ENCODE measurements around the gene RUNDC1. TPM values are rescaled to one million over a fixed set of nuclear protein-coding genes. Genes with fewer than 3 reads are reported as not detected.
A peak's percentile ranks its signal among the peaks of the same experiment; 100 is the strongest.
"Not testable (repeated sequence)": the region's sequence is repeated elsewhere in the genome, so short reads cannot be mapped to it uniquely, and the experiment has no call there.

The RUNDC1 gene
- total RNA-seq, 1 donor from 2014 or later, result 20.5 TPM

DNA sequence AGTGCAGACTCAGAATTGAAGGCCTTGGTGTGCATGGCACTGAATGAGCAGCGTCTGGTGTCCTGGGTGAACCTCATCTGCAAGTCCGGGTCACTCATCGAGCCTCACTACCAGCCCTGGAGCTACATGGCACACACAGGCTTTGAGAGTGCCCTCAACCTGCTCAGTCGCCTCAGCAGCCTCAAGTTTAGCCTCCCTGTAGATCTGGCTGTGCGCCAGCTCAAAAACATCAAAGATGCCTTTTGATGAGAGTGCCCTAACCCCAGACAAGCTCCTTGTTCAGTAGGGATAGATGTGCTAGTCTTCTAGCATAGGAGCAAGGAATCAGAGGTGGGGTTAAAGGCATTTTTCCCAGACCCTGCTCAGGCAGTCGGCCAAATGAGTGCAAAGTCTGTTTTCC lies 11.1 kb downstream of the RUNDC1 start:
- DNase-seq (ENCODE audit: low read depth), result no peak

DNA sequence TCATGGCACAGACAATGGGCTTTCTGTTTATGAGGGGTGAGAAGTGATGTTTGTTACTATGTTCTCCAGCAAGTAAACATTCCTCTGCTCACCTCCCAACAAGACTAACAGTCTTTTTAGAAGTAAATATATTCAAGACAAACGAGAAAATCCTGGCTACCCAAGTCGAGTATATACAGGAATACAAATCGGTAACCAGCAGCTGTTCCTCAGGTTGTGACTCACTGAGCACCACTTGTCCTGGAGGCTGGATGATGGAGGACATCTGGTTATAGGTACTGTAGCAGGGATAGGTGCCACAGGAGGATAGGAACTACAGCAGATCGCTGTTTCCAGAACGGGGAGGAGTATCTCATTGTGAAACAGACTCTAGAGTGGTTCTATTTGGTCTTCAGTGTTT lies 12.5 kb downstream of the RUNDC1 start:
- DNase-seq (ENCODE audit: low read depth), result no peak

DNA sequence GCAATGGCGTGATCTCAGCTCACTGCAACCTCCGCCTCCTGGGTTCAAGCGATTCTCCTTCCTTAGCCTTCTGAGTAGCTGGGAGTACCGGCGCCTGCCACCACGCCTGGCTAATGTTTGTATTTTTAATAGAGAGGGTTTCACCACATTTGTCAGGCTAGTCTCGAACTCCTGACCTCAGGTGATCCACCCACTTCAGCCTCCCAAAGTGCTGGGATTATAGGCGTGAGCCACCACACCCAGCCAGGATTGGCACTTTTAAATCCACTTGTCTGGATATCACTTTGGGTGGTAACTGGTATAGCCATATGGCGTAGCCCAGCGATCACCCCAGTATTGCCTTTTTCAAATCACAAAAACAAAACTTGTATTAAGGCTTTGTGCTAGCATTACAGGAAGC lies 13.5 kb downstream of the RUNDC1 start:
- DNase-seq (ENCODE audit: low read depth), result not testable (repeated sequence)

DNA sequence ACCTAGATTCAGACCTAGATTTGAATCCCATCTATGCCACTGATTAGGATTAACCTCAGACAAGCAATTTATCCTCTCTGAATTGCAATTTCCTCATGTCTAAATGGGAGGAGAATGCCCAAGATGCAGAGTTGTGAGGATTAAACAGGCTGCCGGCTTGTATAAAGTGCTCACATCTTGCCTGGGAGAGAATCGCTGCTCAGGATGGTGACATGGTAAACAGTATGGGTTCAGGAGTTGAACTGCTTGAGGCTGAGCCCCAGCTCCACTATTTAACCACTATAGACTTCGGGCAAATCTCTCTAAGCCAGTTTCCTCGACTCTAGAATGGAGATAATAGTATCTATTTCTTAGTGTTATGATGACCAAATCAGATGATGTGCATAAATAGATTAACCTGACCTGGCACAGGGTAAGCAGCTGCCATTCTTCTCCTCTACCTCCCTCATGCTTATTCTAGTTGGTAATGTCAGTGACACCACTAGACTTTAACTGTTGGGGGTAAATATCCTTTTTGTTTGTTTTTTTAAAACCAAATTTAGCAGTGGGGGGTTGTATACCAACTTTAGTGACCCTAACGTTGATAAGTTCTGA lies 17.1 kb downstream of the RUNDC1 start:
- DNase-seq (ENCODE audit: low read depth), result no peak

DNA sequence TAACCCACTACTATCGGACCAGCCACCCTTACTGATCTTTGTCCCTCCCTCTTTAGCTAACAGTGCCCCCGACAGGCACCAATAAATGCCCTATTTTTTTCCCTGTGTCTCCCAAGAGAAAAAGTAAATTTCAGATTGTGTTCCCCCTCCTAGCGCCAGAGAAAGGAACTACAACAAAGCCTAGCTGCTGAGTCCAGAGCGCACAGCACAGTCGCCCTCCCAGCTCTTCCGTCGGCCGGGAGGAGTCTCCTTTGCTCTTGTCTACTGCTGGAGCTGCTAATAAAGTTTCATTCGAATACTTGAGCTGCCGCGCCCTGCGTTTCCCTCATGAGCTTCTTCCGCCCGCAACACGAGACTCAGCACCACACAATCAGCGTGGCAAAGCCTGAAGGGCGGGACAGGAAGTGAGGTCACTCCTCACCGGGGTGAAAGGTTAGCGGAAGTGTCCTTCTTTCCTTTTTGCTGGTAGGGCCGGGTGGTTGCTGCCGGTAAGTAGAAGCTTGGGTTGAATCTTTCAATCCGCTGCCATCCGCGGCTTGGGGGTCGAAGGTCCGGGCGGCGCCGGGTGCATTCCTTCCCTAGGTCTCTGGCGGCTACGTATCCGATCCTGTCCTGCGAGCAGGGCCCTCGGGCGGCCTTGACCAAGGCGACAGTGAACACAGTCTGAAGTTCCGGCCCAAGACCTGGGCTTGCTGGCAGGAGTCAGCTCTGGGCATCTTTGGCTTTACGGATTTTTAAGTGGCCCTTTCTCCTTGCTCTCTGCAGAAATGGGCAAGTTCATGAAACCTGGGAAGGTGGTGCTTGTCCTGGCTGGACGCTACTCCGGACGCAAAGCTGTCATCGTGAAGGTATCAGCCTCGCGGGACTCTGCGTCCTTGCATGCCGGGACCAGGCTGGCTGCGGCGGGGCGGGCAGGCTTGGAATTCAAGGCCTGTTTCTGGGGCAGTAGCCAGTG lies 17.9 kb downstream of the RUNDC1 start, which contains the start of gene RPL27:
TSS of gene RPL27 (plus strand) at position 436 of the 955 bp plus-strand sequence. CDS start at position 768, 332 bp downstream.
- DNase-seq (ENCODE audit: low read depth), result peak; percentile 100

DNA sequence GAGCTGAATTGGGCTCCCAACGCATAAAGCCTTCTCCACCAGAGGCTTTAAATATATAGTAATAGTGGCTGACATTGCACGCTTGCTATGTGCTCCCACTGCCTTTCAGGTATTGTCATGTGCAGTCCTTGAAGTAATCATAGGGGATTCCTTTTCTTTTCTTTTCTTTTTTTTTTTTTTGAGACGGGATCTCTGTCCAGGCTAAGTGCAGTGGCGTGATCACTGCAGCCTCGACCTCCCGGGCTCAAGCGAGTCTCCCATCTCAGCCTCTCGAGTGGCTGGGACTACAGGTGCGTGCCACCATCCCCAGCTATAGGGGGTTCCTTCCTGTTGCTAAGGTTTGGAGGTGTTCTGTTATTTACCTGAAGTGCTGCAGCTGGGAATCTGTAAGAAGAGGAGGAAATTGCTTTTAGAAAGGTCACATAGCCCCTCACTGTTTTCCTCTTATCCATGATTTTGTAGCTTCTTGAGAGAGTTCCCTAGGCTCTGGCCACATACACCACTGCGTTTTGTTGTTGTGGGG lies 18.7 kb downstream of the RUNDC1 start:
- DNase-seq (ENCODE audit: low read depth), result no peak

DNA sequence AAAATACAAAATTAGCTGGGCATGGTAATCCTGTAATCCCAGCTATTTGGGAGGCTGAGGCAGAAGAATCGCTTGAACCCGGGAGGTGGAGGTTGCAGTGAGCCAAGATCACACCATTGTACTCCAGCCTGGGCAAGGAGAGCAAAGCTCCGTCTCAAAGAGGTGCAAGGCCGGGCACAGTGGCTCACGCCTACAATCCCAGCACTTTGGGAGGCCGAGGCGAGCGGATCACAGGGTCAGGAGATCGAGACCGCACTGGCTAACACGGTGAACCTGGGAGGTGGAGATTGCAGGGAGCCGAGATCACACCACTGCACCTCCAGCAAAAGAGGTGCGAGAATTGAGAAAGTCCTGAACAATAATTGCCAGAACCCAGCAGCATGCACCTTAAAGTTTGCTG lies 20.5 kb downstream of the RUNDC1 start:
- not testable (repeated sequence) for DNase-seq (ENCODE audit: low read depth)

DNA sequence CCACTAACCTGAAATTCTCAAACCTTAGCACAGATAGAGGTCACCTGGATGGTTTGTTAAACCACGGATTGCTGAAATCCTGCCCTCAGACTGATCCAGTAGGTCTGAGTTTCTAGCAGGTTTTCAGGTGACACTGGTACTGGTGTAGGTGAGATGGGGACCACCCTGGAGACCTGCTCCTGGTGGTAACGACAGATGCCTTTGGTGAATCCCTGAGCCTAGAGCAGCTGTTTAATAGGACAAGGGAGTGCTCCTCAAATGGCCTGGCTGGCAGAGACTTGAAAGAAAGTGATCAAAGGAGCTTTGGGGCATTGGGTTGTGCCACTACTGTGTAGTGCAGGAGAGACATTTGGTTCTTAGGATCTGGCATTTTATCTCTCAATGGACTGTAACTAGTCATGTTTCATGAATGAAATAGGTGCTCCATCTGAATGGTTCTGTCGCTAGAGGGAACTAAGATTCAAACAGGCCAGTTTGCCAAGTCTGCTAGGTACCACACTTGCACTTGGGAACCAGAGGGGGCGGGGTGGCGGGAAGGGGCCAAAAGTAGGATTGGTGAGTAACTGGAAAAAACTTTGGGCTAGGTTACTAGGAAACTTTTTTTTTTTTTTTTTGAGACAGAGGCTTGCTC lies 23.3 kb downstream of the RUNDC1 start:
- DNase-seq (ENCODE audit: low read depth), result peak; percentile 51

DNA sequence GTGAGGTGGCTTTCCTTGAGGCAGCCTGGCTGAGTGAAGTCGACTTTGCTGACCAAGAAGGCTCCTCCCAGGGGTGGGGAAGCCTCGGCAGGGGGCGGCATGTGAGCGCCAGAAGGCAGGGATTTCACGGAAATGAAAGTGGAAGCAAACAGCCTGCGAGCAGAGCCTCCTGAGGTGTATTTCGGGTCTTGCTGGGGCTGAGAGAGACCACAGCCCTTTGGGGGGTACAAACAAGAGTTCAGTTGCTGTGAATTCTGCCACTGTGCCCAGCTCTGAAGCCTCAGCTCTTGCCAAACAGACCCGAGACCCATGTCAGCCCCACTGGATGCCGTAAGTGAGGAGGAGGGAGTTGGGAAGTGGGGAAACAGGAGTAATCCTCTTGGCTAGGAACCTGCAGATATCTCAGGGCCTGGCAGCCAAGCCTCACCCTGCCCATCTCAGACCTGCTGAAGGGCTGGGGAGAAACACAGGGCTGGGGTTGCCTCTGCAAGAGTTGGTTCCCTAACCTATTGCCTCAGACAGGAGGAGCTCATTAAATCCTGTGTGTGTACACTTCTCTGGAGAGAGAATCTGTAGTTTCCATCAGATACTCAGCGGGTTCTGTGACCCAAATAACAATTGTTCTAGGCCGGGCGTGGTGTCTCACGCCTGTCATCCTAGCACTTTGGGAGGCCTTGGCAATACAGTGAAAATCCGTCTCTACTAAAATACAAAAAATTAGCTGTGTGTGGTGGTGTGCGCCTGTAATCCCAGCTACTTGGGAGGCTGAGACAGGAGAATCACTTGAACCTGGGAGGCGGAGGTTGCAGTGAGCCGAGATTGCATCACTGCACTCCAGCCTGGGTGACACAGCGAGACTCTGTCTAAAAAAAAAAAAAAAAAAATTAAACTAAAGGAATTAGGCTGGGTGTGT lies 26.5 kb downstream of the RUNDC1 start, which contains the start of gene IFI35:
TSS of gene IFI35 (plus strand) at position 146 of the 913 bp plus-strand sequence. CDS start at position 310, 164 bp downstream.
- DNase-seq (ENCODE audit: low read depth), result peak; percentile 80

DNA sequence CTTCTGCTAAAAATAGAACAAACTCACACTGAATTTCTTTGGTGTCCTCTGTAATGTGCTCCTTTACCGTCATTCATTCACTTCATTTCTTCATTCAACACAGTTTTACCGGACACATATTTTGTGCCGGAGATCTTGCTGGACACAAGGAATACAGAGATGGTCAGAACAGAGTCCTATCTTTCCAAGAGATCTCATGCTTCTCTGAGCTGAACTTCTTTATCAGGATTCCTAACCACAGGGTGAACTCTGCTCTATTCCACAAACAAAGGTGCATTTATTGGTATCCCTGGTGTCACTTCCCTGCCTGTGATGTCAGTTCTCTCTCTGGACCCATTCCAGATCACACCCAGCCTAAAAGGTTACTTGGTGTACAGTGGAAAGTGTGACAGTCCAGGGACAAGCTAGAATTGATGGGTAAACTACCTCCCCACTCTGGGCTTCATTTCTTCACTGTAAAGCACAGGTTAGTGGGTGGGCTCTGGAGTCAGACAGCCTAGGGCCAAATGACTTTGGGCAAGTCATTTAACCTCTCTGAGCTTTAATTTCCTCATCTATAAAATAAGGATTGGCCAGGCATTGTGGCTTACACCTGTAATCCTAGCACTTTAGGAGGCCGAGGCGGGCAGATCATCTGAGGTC lies 30.4 kb downstream of the RUNDC1 start:
- no peak for DNase-seq (ENCODE audit: low read depth)

DNA sequence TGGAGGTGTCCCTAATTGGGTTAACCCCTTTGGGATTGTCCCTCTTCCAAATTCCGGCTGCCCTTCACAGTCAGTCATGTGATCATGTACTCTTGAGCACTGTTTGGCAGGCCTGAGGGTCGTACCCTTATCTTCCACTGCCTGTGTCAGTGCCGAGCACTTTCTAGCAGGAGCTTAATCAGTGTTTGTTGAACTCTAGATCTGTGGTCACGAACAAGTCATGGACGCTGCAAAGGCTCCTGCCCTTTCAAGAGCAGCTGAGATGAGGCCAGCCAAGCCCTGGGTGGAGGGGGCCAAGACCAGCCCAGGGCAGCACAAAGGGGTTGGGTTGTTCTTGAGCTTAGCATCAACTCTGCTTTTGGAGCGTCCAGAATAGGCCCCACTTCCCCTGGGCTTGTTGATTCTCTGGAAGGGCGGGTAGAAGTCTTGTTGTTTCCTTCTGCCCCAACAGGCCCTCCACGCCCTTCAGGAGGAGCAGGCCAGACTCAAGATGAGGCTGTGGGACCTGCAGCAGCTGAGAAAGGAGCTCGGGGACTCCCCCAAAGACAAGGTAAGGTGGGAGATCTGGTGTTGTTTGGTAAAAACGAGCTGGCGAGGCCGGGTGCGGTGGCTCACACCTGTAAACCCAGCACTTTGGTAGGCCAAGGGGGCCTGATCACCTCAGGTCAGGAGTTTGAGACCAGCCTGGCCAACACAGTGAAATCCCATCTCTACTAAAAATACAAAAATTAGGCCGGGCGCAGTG lies 31.5 kb downstream of the RUNDC1 start:
- DNase-seq (ENCODE audit: low read depth), result no peak

DNA sequence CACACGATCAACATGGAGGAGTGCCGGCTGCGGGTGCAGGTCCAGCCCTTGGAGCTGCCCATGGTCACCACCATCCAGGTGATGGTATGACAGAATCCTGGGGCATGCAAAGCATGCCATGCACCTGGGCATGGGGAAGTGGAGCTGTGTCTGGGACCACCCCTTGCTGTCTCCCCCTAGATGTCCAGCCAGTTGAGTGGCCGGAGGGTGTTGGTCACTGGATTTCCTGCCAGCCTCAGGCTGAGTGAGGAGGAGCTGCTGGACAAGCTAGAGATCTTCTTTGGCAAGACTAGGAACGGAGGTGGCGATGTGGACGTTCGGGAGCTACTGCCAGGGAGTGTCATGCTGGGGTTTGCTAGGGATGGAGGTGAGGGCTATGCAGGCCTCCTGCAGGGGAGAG lies 32.9 kb downstream of the RUNDC1 start:
- no peak for DNase-seq (ENCODE audit: low read depth)

DNA sequence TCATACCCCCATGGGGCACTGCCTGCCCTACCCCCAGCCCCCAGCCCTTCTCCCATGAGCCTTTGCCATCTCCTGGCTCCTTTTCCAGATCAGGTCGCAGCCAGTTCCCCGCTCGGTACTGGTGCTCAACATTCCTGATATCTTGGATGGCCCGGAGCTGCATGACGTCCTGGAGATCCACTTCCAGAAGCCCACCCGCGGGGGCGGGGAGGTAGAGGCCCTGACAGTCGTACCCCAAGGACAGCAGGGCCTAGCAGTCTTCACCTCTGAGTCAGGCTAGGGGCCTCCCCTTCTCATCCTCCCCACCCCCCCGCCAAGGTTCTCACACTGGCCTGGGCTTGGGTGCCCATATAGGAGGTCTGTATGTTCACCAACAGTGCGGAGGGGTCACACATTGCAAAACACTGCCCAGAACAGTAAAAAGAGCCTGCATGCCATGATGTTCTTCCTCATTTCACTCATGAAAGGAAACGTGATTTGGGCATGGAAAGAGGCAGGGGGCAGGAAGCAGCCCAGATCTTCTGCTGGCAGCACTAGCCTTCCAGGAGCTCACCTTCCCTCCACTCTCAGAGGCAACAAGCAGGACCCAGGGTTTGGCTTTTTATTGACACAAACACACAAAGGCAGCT lies 33.8 kb downstream of the RUNDC1 start:
- DNase-seq (ENCODE audit: low read depth), result no peak

DNA sequence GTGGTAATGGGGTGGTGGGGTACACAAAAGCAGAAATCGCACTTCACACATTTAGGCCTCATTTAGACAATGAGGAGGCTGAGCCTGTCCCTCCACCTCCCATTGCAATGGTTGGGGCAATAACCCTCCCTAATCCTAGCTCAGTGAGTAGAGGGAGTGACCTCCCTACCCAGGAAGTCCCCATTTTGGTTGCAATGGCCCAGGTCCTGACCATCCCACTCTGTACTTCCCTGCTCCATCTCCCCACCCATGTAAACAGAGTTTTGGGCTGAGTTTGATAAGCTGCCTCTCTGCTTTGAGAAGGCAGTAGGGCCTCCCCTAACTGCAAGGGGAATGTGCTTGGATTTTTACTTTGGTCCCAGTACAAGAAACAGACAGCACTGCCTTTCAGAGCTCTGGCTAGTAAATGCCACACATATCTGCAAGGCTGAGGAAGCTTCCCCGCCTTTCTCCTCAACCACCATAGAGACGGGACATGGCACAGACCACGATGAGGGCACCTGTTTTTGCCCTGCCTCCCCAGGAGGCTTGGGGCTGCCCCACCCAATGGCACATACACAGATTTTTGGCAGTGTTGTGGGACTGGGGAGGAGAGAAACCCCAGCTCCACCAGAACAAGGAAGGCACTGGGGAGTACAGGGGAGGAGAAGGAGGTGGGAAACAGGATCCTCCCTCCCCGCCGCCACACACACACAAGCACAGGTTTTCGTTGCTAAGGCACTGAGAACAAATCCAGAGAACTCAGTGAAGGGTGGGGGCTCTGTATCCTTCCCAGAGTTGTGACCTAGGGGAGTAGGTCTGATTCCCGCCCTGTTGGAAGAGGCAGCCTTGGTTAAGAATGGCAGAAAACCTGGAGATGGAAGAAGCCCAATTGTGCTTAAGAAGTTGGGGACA lies 34.5 kb downstream of the RUNDC1 start:
- DNase-seq (ENCODE audit: low read depth), result no peak

DNA sequence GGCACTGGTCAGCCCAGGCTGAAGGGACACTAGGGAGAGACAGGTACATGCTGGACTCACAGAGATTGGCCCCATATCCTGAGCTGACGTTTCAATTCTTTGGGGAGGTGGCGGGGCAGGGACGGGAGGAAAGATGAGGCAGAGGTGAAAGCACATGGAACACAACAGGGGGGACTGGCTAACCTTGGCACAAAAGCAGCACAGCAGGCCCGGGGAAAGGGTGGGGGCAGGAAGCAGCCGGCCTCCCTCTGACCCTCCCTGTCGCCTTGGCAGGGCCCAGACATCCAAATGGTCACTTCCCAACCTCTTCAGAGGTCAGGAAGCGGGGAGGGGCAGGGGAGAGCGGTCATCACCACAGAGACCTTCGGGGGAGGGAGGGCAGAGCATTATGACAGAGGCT lies 35.2 kb downstream of the RUNDC1 start:
- DNase-seq (ENCODE audit: low read depth), result no peak

DNA sequence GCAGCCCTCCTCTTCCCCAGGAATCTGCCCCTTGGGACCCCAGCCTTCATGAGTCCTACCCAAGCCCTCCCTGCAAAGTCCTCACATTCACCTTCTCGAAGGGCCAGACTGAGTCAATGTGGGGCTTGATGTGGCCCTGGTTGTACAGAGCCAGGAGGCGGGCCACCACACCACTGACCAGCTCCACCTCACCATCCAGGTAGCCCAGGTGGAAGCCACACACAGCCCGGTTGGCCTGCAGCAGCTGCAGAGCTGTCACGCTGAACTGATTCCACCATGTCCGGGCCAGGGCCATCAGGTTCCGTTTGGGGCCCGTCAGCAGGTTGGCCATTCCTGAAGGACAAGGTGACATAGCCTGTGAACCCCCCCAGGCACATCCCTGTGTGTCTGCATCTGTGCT lies 35.9 kb downstream of the RUNDC1 start:
- DNase-seq (ENCODE audit: low read depth), result no peak

DNA sequence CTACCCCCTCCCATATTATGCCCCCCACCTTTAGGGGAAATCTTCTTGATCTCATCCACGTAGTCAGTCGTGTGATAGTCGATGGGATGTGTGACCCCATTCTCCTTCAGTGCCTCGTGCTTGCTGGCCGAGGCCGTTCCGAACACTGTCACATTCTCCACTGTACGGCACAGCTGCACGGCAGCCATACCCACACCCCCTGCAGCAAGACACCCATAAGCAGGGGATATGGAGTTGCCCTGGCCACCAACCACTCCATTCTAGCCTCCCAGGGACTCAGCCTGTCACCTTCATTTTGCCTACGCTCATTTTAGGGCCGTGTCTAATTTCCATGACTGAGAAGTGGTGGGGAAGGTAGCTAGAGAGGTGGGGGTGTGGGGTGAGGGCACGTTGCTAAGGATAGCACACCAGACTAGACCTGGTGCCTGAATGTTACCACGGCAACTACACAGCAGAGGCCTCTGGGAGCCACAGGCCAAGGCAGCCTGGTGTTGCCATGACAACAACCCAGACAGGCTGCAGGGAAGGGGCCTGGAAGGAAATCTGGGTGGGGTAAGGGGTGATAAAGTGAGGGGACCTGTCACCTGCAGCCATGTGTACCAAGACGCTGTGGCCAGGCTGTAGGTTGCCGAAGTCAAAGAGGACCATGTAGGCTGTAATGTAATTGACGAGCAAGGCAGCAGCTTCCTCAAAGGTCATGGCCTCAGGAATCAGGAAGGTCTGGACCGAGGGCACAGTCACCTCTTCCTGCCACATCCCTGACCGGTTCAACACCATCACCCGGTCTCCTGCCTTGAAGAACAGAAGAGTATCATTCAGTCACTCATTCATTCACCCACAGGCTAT lies 37.9 kb downstream of the RUNDC1 start:
- DNase-seq (ENCODE audit: low read depth), result no peak
